Measurements from ENCODE around the gene MUC12. TPM values are rescaled to one million over a fixed set of nuclear protein-coding genes. Genes with fewer than 3 reads are reported as not detected.

The MUC12 gene
- total RNA-seq, 4 donors from 2014 or later: not detected

- no peak overlapping the region for H3K27ac ChIP-seq
- no peaks in the 10 kb centered on the region for H3K36me3 ChIP-seq
- H3K4me3 ChIP-seq (replicated peaks in 1 of 3): no peak overlapping the region
- TF ChIP-seq CTCF (IDR thresholded peaks at IDR 0.05): no peak
- no peak for TF ChIP-seq POLR2A (IDR thresholded peaks at IDR 0.05)
- intact Hi-C loops (cut with DNase I): no loop called here
- H3K27me3 ChIP-seq: no peaks in the 10 kb centered on the region
- 80 to 86% methylated on average over 7 to 9 of the region's 10 CpGs for WGBS, 2 donors
- no peak for DNase-seq
- no peaks in the 10 kb centered on the region for H3K4me1 ChIP-seq
- H3K9me3 ChIP-seq: no peaks in the 10 kb centered on the region
These were observed 99.0 kb downstream of the MUC12 start for GRCh38 chr7:101068401-101068800.

Small RNA genes lying within 50 kb of the gene (small RNA-seq; reads per million reads assigned to genes)
- not detected for gene RPS29P15

Other genes starting within 250 kb of the MUC12 start
- not detected for gene EPO, start 249.1 kb upstream of the MUC12 start, total RNA-seq
- under 1 TPM in 2 of 4 donors, not detected in 2; under 0.01 TPM for gene ZAN, start 236.0 kb upstream of the MUC12 start, total RNA-seq
- 10 to 100 TPM; 27.9 to 38.0 (median 35.1) TPM for gene EPHB4, start 142.0 kb upstream of the MUC12 start, total RNA-seq
- gene SLC12A9, start 116.9 kb upstream of the MUC12 start, total RNA-seq: 10 to 100 TPM; 15.2 to 27.9 (median 17.2) TPM
- gene TRIP6, start 102.2 kb upstream of the MUC12 start, total RNA-seq: 100 to 1,000 TPM in 3 of 4 donors, 10 to 100 TPM in 1; 64.5 to 122 (median 109) TPM
- gene SRRT, start 94.5 kb upstream of the MUC12 start, total RNA-seq: 100 to 1,000 TPM in 1 of 4 donors, 10 to 100 TPM in 3; 62.5 to 109 (median 93.2) TPM
- 10 to 100 TPM in 1 of 4 donors, 1 to 10 TPM in 3; 7.4 to 10.4 (median 8.9) TPM for gene UFSP1, start 79.8 kb upstream of the MUC12 start, total RNA-seq
- gene ACHE, start 73.7 kb upstream of the MUC12 start, total RNA-seq: 1 to 10 TPM; 1.0 to 4.8 (median 1.8) TPM
- gene MUC3A, start 20.0 kb upstream of the MUC12 start, total RNA-seq: under 1 TPM; under 0.01 to 0.29 (median 0.22) TPM
- not detected for gene MUC17, start 50.5 kb downstream of the MUC12 start, total RNA-seq
- 10 to 100 TPM; 19.6 to 36.4 (median 28.5) TPM for gene TRIM56, start 115.9 kb downstream of the MUC12 start, total RNA-seq
- gene SERPINE1, start 157.5 kb downstream of the MUC12 start, total RNA-seq: 10 to 100 TPM in 1 of 4 donors, 1 to 10 TPM in 3; 4.7 to 18.6 (median 7.6) TPM
- gene AP1S1, start 184.9 kb downstream of the MUC12 start, total RNA-seq: 10 to 100 TPM; 29.0 to 59.6 (median 41.3) TPM
- 1 to 10 TPM in 2 of 4 donors, not detected in 2; 1.3 to 2.3 TPM for gene VGF, start 196.0 kb downstream of the MUC12 start, total RNA-seq
- gene NAT16, start 210.7 kb downstream of the MUC12 start, total RNA-seq: 1 to 10 TPM in 1 of 4 donors, under 1 TPM in 1, not detected in 2; 0.29 to 1.4 TPM
- gene MOGAT3, start 231.5 kb downstream of the MUC12 start, total RNA-seq: not detected
- 10 to 100 TPM; 30.0 to 42.5 (median 32.7) TPM for gene PLOD3, start 248.0 kb downstream of the MUC12 start, total RNA-seq
- gene ZNHIT1, start 248.6 kb downstream of the MUC12 start, total RNA-seq: 100 to 1,000 TPM in 2 of 4 donors, 10 to 100 TPM in 2; 71.5 to 141 (median 107) TPM

Measured in thyroid gland (tissue), 4 donors.